Upper lobe of left lung (tissue), 6 donors: ENCODE results near the gene CRISP1. TPM values are rescaled to one million over a fixed set of nuclear protein-coding genes. Genes with fewer than 3 reads are reported as not detected.

Experiments used
- ATAC-seq, 2 donors: fragments of 200-7000 bp; cut with Tn5 transposase; one replicate each; pipeline ENCODE4 v1.9.1; 2022; ENCODE audit warnings: mild to moderate bottlenecking in 2 of 2, moderate library complexity in 2 of 2; ENCODE audit not compliant: low FRiP score in 2 of 2
- DNase-seq, 2 donors: peaks; one replicate each; pipeline ENCODE4 v3.0.0-alpha.2; 2019 to 2020
- H3K27ac ChIP-seq, 4 donors: fragments of 200-600 bp; sonication (generic); one replicate each; pipeline ENCODE4 v1.5.1; 2016 to 2019
- H3K27me3 ChIP-seq, 4 donors: fragments of 200-600 bp; sonication (generic); one replicate each; pipeline ENCODE4 v1.5.1; 2017 to 2019
- H3K36me3 ChIP-seq, 4 donors: fragments of 200-600 bp; sonication (generic); one replicate each; pipeline ENCODE4 v1.5.1; 2016 to 2019
- H3K4me1 ChIP-seq, 4 donors: fragments of 200-600 bp; sonication (generic); one replicate each; pipeline ENCODE4 v1.5.1; 2018 to 2019
- H3K4me3 ChIP-seq, 4 donors: fragments of 200-600 bp; sonication (generic); one replicate each; pipeline ENCODE4 v1.5.1; 2017 to 2019; ENCODE audit warnings: mild to moderate bottlenecking in 2 of 4, moderate library complexity in 1 of 4
- H3K9me3 ChIP-seq, 4 donors: fragments of 200-600 bp; sonication (generic); one replicate each; pipeline ENCODE4 v1.5.1; 2018 to 2019
- CTCF ChIP-seq, 6 experiments: fragments of 450-650 bp in 4 of 6; fragments of 200-600 bp in 2 of 6; sonication (generic) in 2 of 6; IDR thresholded peaks; one replicate each; pipeline ENCODE4 v1.5.1; 2016 to 2019; ENCODE audit warnings: antibody characterized with exemption in 6 of 6
- EP300 ChIP-seq, 4 donors: sonication (generic); formaldehyde crosslinking; IDR thresholded peaks; one replicate each; pipeline ENCODE4 v1.5.1; 2017; ENCODE audit warnings: antibody characterized with exemption in 4 of 4, control low read depth in 2 of 4
- POLR2A ChIP-seq, 4 donors: fragments of 450-650 bp; IDR thresholded peaks; one replicate each; pipeline ENCODE4 v1.5.1; 2016 to 2017; ENCODE audit warnings: antibody characterized with exemption in 4 of 4, mild to moderate bottlenecking in 2 of 4
- POLR2AphosphoS5 ChIP-seq, 2 donors: sonication (generic); formaldehyde crosslinking; IDR thresholded peaks; one replicate each; pipeline ENCODE4 v1.5.1; 2017; ENCODE audit warnings: antibody characterized with exemption in 2 of 2
- WGBS, 2 donors: methylation state at CpG; one replicate each; pipeline ENCODE4 v1.1.5; 2017 to 2018; 5-methylcytosine and 5-hydroxymethylcytosine counted together
- total RNA-seq, 6 donors: library from RNA; depleted of rRNA in 4 of 6; stranded (reverse); fragments of >200 nt in 4 of 6; gene quantifications; one replicate each; pipeline versions ENCODE4 v1.1.0 to v1.2.1, GENCODE V29; 2016 to 2021
- donor health status: DM: no; HTN: no; CAD: no; lungs with moderate emphysema.
- donor health status: DM: no; HTN: yes; CAD: no; lungs with severe emphysema.

Gene CRISP1
- total RNA-seq, 6 donors from 2014 or later, result not detected

GRCh38 chr6:49868951-49869529, 2.7 kb upstream of the CRISP1 start:
- H3K36me3 ChIP-seq, result no peaks in the 10 kb centered on the region
- ATAC-seq (no peak), DNase-seq (no peak)
- no peak overlapping the region for H3K27ac ChIP-seq
- no peaks in the 10 kb centered on the region for H3K4me1 ChIP-seq
- no peak overlapping the region for H3K4me3 ChIP-seq
- TF ChIP-seq POLR2A (IDR thresholded peaks at IDR 0.05), result no peak
- TF ChIP-seq POLR2AphosphoS5 (IDR thresholded peaks at IDR 0.05), result no peak
- TF ChIP-seq EP300 (IDR thresholded peaks at IDR 0.05), result no peak
- TF ChIP-seq CTCF (IDR thresholded peaks at IDR 0.05), result no peak
- WGBS, 2 donors, result 35 to 42% methylated on average over 2 of the region's 2 CpGs
- H3K9me3 ChIP-seq, result no peaks in the 10 kb centered on the region
- no peaks in the 10 kb centered on the region for H3K27me3 ChIP-seq

DNA sequence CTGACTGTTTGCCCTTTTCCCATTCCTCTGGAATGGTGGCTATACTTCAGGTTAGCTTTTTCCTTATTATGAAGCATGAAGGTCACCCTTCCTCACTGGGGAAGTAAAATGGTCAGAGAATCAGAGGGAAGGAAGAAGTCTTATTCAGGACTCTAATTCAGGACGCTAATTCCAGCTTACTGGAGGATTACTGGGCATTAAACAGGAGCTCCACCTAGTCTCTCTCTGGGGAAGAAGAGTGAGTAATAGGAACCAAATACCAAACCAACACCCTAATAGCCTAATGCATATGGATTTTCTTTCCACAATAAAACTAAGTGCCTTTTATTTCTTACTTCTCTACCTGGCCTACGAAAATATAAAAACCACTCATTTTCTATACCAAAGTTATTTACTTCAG, 10.1 kb downstream of the CRISP1 start:
- TF ChIP-seq POLR2A (IDR thresholded peaks at IDR 0.05) (no peak), CTCF (IDR thresholded peaks at IDR 0.05) (no peak), POLR2AphosphoS5 (IDR thresholded peaks at IDR 0.05) (no peak), EP300 (IDR thresholded peaks at IDR 0.05) (no peak)
- no peaks in the 10 kb centered on the region for H3K27me3 ChIP-seq
- WGBS, 2 donors, result 66 to 90% methylated on average over 2 of the region's 2 CpGs
- no peak overlapping the region for H3K27ac ChIP-seq
- DNase-seq (no peak), ATAC-seq (no peak)
- no peaks in the 10 kb centered on the region for H3K36me3 ChIP-seq
- no peaks in the 10 kb centered on the region for H3K4me1 ChIP-seq
- no peaks in the 10 kb centered on the region for H3K9me3 ChIP-seq
- no peak overlapping the region for H3K4me3 ChIP-seq

DNA sequence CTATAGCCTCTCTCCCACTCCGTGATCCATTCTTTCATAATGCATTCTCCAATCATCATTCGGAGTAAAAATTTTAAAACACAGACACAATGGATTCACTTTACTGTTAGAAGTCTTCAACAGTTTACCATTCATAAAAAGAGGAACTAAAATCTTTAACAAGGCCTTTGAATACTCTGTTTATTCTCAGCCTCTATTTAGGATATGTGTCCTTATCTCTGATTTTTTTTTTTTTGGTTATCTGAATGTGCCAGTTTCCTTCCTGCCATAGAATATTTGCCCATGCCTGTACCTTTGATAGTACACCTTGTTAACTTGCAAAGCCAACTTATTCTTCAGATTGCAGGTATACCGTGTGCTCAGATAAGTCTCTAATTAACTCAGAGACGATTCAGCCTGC, 11.1 kb downstream of the CRISP1 start:
- WGBS, 2 donors, result 64 to 65% methylated on average over 4 of the region's 4 CpGs
- H3K36me3 ChIP-seq, result no peaks in the 10 kb centered on the region
- no peak for ATAC-seq

DNA sequence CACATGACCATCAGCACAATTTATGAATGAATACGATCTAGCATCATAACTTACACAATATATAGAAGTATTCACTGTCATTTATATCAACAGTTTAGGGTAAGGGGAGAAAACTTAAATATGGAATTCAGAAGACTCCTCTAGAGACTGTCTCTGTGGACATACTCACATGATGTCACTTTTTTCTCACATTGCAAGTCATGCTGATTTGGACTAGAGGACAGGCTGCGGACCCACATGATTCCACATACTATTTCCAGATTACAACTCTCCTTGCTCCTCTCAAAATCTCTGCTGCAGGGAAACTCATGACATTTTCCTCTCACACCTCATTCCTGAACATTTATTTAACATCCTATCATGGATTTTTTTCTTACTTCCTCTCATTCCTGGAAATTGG, 13.4 kb downstream of the CRISP1 start:
- no peak for TF ChIP-seq POLR2A (IDR thresholded peaks at IDR 0.05)
- TF ChIP-seq EP300 (IDR thresholded peaks at IDR 0.05), result no peak
- TF ChIP-seq POLR2AphosphoS5 (IDR thresholded peaks at IDR 0.05), result no peak
- TF ChIP-seq CTCF (IDR thresholded peaks at IDR 0.05), result no peak

More for the DNA sequence above, 11.1 kb downstream of the CRISP1 start:
- Histone ChIP-seq H3K4me1 (no peaks in the 10 kb centered on the region), H3K4me3 (no peak overlapping the region), H3K27ac (no peak overlapping the region), H3K9me3 (no peaks in the 10 kb centered on the region), H3K27me3 (no peaks in the 10 kb centered on the region)
- TF ChIP-seq POLR2AphosphoS5 (IDR thresholded peaks at IDR 0.05) (no peak), POLR2A (IDR thresholded peaks at IDR 0.05) (no peak), EP300 (IDR thresholded peaks at IDR 0.05) (no peak), CTCF (IDR thresholded peaks at IDR 0.05) (no peak)
- DNase-seq, result no peak

GRCh38 chr6:49849213-49849907, 17.0 kb downstream of the CRISP1 start:
- ATAC-seq (peak in 1 of 2 donors; percentile 68), DNase-seq (no peak)
- Histone ChIP-seq H3K4me1 (no peaks in the 10 kb centered on the region), H3K27ac (no peak overlapping the region), H3K27me3 (no peaks in the 10 kb centered on the region), H3K9me3 (no peaks in the 10 kb centered on the region), H3K36me3 (no peaks in the 10 kb centered on the region), H3K4me3 (no peak overlapping the region)
- WGBS, 2 donors, result 29 to 39% methylated on average over 4 of the region's 4 CpGs
- TF ChIP-seq EP300 (IDR thresholded peaks at IDR 0.05), result no peak
- peak; percentile 47 to 70 (median 65) for TF ChIP-seq CTCF (IDR thresholded peaks at IDR 0.05)

More for the DNA sequence above, 13.4 kb downstream of the CRISP1 start:
- H3K27ac ChIP-seq, result no peak overlapping the region
- no peak overlapping the region for H3K4me3 ChIP-seq
- DNase-seq, result no peak
- no peaks in the 10 kb centered on the region for H3K4me1 ChIP-seq
- 75 to 88% methylated on average over 2 of the region's 2 CpGs for WGBS, 2 donors
- H3K36me3 ChIP-seq, result no peaks in the 10 kb centered on the region
- no peaks in the 10 kb centered on the region for H3K9me3 ChIP-seq
- ATAC-seq, result no peak
- H3K27me3 ChIP-seq, result no peaks in the 10 kb centered on the region
